Transverse colon (tissue), 3 donors: Measurements from ENCODE around the gene STAB1.

ENCODE experiments used
- POLR2A ChIP-seq: fragments of 450-650 bp; IDR thresholded peaks from one replicate; pipeline ENCODE4 v1.6.1; 2016; ENCODE audit warnings: antibody characterized with exemption, mild to moderate bottlenecking, moderate library complexity
- POLR2AphosphoS5 ChIP-seq, 3 donors: sonication (generic); formaldehyde crosslinking; IDR thresholded peaks; one replicate each; pipeline ENCODE4 v1.6.1; 2016; ENCODE audit warnings: antibody characterized with exemption in 3 of 3

DNA sequence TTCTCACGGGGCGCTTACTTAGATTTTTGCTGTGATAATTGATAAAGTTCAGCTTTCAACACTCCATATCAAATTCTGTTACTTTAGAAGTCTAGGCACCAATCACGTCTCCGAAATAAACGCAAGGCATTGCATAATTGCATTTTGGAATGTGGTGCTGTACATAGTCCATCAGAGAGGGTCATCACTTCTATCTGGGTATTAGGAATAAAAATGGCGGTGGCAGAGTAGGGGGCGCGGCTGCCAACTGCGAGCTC lies 40.9 kb downstream of the STAB1 start:
- TF ChIP-seq POLR2A (no peak), POLR2AphosphoS5 (IDR thresholded peaks at IDR 0.05) (no peak)
